HepG2 (cell line): ENCODE results near the gene TRAPPC4. TPM values are rescaled to one million over a fixed set of nuclear protein-coding genes. Genes with fewer than 3 reads are reported as not detected.

ENCODE experiments used
- ADNP ChIP-seq: sonication (generic); formaldehyde crosslinking; IDR thresholded peaks from 2 replicates; pipeline ENCODE4 v1.4.0; 2020; ENCODE audit warnings: missing genetic modification reagents
- ATF1 ChIP-seq: IDR thresholded peaks from 2 replicates; pipeline ENCODE4 v1.6.1; 2016; ENCODE audit warnings: mild to moderate bottlenecking, control low read depth
- ATF6 ChIP-seq: sonication (generic); formaldehyde crosslinking; conservative IDR thresholded peaks from 2 replicates; pipeline ENCODE4 v1.4.0; 2020; ENCODE audit warnings: missing genetic modification reagents
- CSRNP2 ChIP-seq: sonication (generic); formaldehyde crosslinking; conservative IDR thresholded peaks from 2 replicates; pipeline ENCODE4 v1.8.0; 2022; ENCODE audit warnings: low read depth, missing genetic modification reagents
- DPF2 ChIP-seq: sonication (generic); formaldehyde crosslinking; IDR thresholded peaks from 2 replicates; pipeline ENCODE4 v1.4.0; 2020; ENCODE audit warnings: mild to moderate bottlenecking, low read depth, missing genetic modification reagents, borderline replicate concordance
- HBP1 ChIP-seq: IDR thresholded peaks from 2 replicates; pipeline ENCODE4 v1.6.1; 2016; ENCODE audit warnings: low read depth, control low read depth
- MTA1 ChIP-seq: sonication (generic); formaldehyde crosslinking; IDR thresholded peaks from 2 replicates; pipeline ENCODE4 v1.4.0; 2020; ENCODE audit warnings: missing genetic modification reagents, mild to moderate bottlenecking, borderline replicate concordance
- NR2F1 ChIP-seq, 2 experiments: fragments of 450-650 bp in 1 of 2; formaldehyde crosslinking in 1 of 2; IDR thresholded peaks; 2 replicates each; pipeline versions ENCODE4 v1.5.0 to v1.6.1; 2016 to 2020; ENCODE audit warnings: mild to moderate bottlenecking in 1 of 2, missing compliant biosample characterization in 1 of 2, missing genetic modification reagents in 1 of 2, moderate library complexity in 1 of 2
- PHF8 ChIP-seq: sonication (generic); formaldehyde crosslinking; IDR thresholded peaks from 2 replicates; pipeline ENCODE4 v1.5.0; 2020; ENCODE audit warnings: missing genetic modification reagents
- RARG ChIP-seq: sonication (generic); formaldehyde crosslinking; IDR thresholded peaks from 2 replicates; pipeline ENCODE4 v1.4.0; 2020; ENCODE audit warnings: low read depth, mild to moderate bottlenecking, missing genetic modification reagents
- SAP130 ChIP-seq: IDR thresholded peaks from 2 replicates; pipeline ENCODE4 v1.6.1; 2016; ENCODE audit warnings: low read depth
- TOPORS ChIP-seq: sonication (generic); formaldehyde crosslinking; IDR thresholded peaks from 2 replicates; pipeline ENCODE4 v1.8.0; 2023; ENCODE audit warnings: mild to moderate bottlenecking, missing genetic modification reagents
- ZBTB43 ChIP-seq: sonication (generic); formaldehyde crosslinking; conservative IDR thresholded peaks from 2 replicates; pipeline ENCODE4 v1.4.0; 2020; ENCODE audit warnings: missing genetic modification reagents
- ZBTB7A ChIP-seq: sonication (generic); formaldehyde crosslinking; IDR thresholded peaks from 2 replicates; pipeline ENCODE4 v1.8.0; 2022; ENCODE audit warnings: mild to moderate bottlenecking, missing genetic modification reagents
- ZBTB7B ChIP-seq: sonication (generic); formaldehyde crosslinking; IDR thresholded peaks from 2 replicates; pipeline ENCODE4 v1.4.0; 2020; ENCODE audit warnings: missing genetic modification reagents
- ZC3H13 ChIP-seq: sonication (generic); formaldehyde crosslinking; IDR thresholded peaks from 2 replicates; pipeline ENCODE4 v1.8.1; 2023; ENCODE audit warnings: mild to moderate bottlenecking, missing genetic modification reagents, moderate library complexity
- ZIK1 ChIP-seq: sonication (generic); formaldehyde crosslinking; IDR thresholded peaks from 2 replicates; pipeline ENCODE4 v1.5.0; 2020; ENCODE audit warnings: mild to moderate bottlenecking, low read depth, missing genetic modification reagents, borderline replicate concordance
- ZMAT3 ChIP-seq: sonication (generic); formaldehyde crosslinking; conservative IDR thresholded peaks from 2 replicates; pipeline ENCODE4 v1.7.0; 2021; ENCODE audit warnings: missing genetic modification reagents
- ZNF136 ChIP-seq: sonication (generic); formaldehyde crosslinking; IDR thresholded peaks from 2 replicates; pipeline ENCODE4 v1.8.1; 2022; ENCODE audit warnings: low read depth, mild to moderate bottlenecking, moderate library complexity, missing genetic modification reagents
- ZNF225 ChIP-seq: sonication (generic); formaldehyde crosslinking; IDR thresholded peaks from 2 replicates; pipeline ENCODE4 v1.4.0; 2020; ENCODE audit warnings: mild to moderate bottlenecking, missing genetic modification reagents
- ZNF230 ChIP-seq: sonication (generic); formaldehyde crosslinking; IDR thresholded peaks from 2 replicates; pipeline ENCODE4 v1.4.0; 2020; ENCODE audit warnings: mild to moderate bottlenecking, missing genetic modification reagents
- ZNF296 ChIP-seq: sonication (generic); formaldehyde crosslinking; conservative IDR thresholded peaks from 2 replicates; pipeline ENCODE4 v1.5.0; 2020; ENCODE audit warnings: mild to moderate bottlenecking, missing genetic modification reagents
- ZNF766 ChIP-seq: sonication (generic); formaldehyde crosslinking; IDR thresholded peaks from 2 replicates; pipeline ENCODE4 v1.5.0; 2020; ENCODE audit warnings: missing genetic modification reagents, borderline replicate concordance
- polyA plus RNA-seq, 8 experiments: library from polyadenylated mRNA; depleted of rRNA in 3 of 8; stranded (reverse) in 7 of 8; unstranded in 1 of 8; fragments of >200 nt; fragmentation: Illumina TruSeq in 4 of 8; extraction: Trizol in 4 of 8; gene quantifications; 2 replicates each; pipeline versions ENCODE4 v1.2.1 to v1.2.3, GENCODE V29; 2011 to 2016; ENCODE audit warnings: low read depth in 4 of 8, missing spikeins in 1 of 8, mixed read lengths in 1 of 8; ENCODE audit not compliant: insufficient read depth in 1 of 8
- total RNA-seq, 5 experiments: library from RNA; depleted of rRNA; stranded (reverse); fragments of >200 nt; fragmentation: Illumina TruSeq; extraction: Trizol; gene quantifications; 2 replicates each; pipeline ENCODE4 v1.2.3, GENCODE V29; 2016; ENCODE audit warnings: low read depth in 1 of 5
- TF ChIP-seq, protein P1 (sequence below): sonication (generic); formaldehyde crosslinking; IDR thresholded peaks from 2 replicates; pipeline ENCODE4 v1.8.1; 2023; ENCODE audit warnings: missing genetic modification reagents, mild to moderate bottlenecking, borderline replicate concordance

Gene TRAPPC4
- total and polyA plus RNA-seq, 2 of the 13 experiments (the other 11 are each of a cell fraction or from before 2014, with no cell fraction given), result 97.4 to 140 TPM

- TF ChIP-seq ATF6 (CRISPR knock-in tag) (no peak), HBP1 (CRISPR knock-in tag) (no peak; the same call in 1 of the 2 replicates), ZNF230 (no peak), RARG (CRISPR knock-in tag) (no peak), MTA1 (CRISPR knock-in tag) (peak; percentile 64), CSRNP2 (CRISPR knock-in tag) (no peak), NR2F1 (CRISPR knock-in tag; IDR thresholded peaks at IDR 0.05) (peak; percentile 93 to 94), ZNF766 (CRISPR knock-in tag) (no peak), ZC3H13 (peak; percentile 63; the same call in 1 of the 2 replicates), TOPORS (CRISPR knock-in tag) (no peak), DPF2 (no peak), ZNF296 (CRISPR knock-in tag) (no peak), ZNF136 (CRISPR knock-in tag) (0 out of 2 replicates have a peak, but pooled peaks have one; percentile 74), ATF1 (CRISPR knock-in tag) (no peak; the same call in 1 of the 2 replicates), ZBTB7A (CRISPR knock-in tag) (0 out of 2 replicates have a peak, but pooled peaks have one; percentile 59), ZBTB7B (CRISPR knock-in tag) (peak; percentile 66; the same call in 1 of the 2 replicates), PHF8 (CRISPR knock-in tag) (peak; percentile 94), ZIK1 (CRISPR knock-in tag) (no peak), ADNP (no peak), ZMAT3 (CRISPR knock-in tag) (peak; percentile 81; the same call in 1 of the 2 replicates), ZBTB43 (CRISPR knock-in tag) (0 out of 2 replicates have a peak, but pooled peaks have one; percentile 43), ZNF225 (CRISPR knock-in tag) (no peak), SAP130 (CRISPR knock-in tag) (peak; percentile 84; the same call in 1 of the 2 replicates)
- TF ChIP-seq, protein P1, sequence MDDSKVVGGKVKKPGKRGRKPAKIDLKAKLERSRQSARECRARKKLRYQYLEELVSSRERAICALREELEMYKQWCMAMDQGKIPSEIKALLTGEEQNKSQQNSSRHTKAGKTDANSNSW (CRISPR knock-in tag), result peak; percentile 79; the same call in 1 of the 2 replicates
Observed at GRCh38 chr11:118997627-118998387, 20.8 kb upstream of the TRAPPC4 start, which contains the start of gene CENATAC (continued).
